Neutrophil (primary cell): ENCODE measurements around the gene KCNC1.

Experiments used
- H3K27ac ChIP-seq: fragments of 200-600 bp; sonication (generic); 2 replicates; pipeline ENCODE4 v1.5.1; 2016; ENCODE audit warnings: mild to moderate bottlenecking, moderate library complexity
- H3K27me3 ChIP-seq: fragments of 200-600 bp; sonication (generic); 2 replicates; pipeline ENCODE4 v1.6.0; 2016; ENCODE audit warnings: mild to moderate bottlenecking
- H3K36me3 ChIP-seq: fragments of 200-600 bp; sonication (generic); 2 replicates; pipeline ENCODE4 v1.5.1; 2017
- H3K4me1 ChIP-seq, 2 experiments: fragments of 200-600 bp in 1 of 2; sonication (generic) in 1 of 2; 1 replicate in 1 of 2; 2 replicates in 1 of 2; pipeline versions ENCODE4 v1.5.1 to v1.6.1; 2013 to 2016; ENCODE audit warnings: low read depth in 1 of 2, low read length in 1 of 2, mild to moderate bottlenecking in 1 of 2, moderate library complexity in 1 of 2; ENCODE audit not compliant: control insufficient read depth in 1 of 2, insufficient read depth in 1 of 2
- H3K4me3 ChIP-seq, 2 experiments: fragments of 200-600 bp in 1 of 2; sonication (generic) in 1 of 2; 1 replicate in 1 of 2; 2 replicates in 1 of 2; pipeline ENCODE4 v1.5.1; 2013 to 2016; ENCODE audit warnings: low read depth in 1 of 2, low read length in 1 of 2, mild to moderate bottlenecking in 1 of 2, moderate library complexity in 1 of 2
- H3K9me3 ChIP-seq: fragments of 200-600 bp; sonication (generic); 2 replicates; pipeline ENCODE4 v1.5.1; 2016
- TF ChIP-seq, protein P1 (sequence below): fragments of 200-600 bp; sonication (generic); IDR thresholded peaks from 2 replicates; pipeline ENCODE4 v1.5.1; 2016; ENCODE audit warnings: antibody characterized with exemption

Gene KCNC1

GRCh38 chr11:17697175-17697949 is 37.2 kb upstream of the KCNC1 start:
- Histone ChIP-seq H3K4me1 (no peaks in the 10 kb centered on the region), H3K27ac (no peak overlapping the region), H3K36me3 (no peaks in the 10 kb centered on the region), H3K4me3 (no peak overlapping the region), H3K9me3 (no peaks in the 10 kb centered on the region), H3K27me3 (peaks cover 70% of the 10 kb centered on the region)
- TF ChIP-seq, protein P1, sequence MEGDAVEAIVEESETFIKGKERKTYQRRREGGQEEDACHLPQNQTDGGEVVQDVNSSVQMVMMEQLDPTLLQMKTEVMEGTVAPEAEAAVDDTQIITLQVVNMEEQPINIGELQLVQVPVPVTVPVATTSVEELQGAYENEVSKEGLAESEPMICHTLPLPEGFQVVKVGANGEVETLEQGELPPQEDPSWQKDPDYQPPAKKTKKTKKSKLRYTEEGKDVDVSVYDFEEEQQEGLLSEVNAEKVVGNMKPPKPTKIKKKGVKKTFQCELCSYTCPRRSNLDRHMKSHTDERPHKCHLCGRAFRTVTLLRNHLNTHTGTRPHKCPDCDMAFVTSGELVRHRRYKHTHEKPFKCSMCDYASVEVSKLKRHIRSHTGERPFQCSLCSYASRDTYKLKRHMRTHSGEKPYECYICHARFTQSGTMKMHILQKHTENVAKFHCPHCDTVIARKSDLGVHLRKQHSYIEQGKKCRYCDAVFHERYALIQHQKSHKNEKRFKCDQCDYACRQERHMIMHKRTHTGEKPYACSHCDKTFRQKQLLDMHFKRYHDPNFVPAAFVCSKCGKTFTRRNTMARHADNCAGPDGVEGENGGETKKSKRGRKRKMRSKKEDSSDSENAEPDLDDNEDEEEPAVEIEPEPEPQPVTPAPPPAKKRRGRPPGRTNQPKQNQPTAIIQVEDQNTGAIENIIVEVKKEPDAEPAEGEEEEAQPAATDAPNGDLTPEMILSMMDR, result no peak

GRCh38 chr11:17699147-17700114 is 35.1 kb upstream of the KCNC1 start:
- TF ChIP-seq, protein P1, result no peak
- Histone ChIP-seq H3K4me1 (no peaks in the 10 kb centered on the region), H3K9me3 (no peaks in the 10 kb centered on the region), H3K36me3 (no peaks in the 10 kb centered on the region), H3K27ac (no peak overlapping the region), H3K27me3 (peaks cover 56% of the 10 kb centered on the region), H3K4me3 (no peak overlapping the region)

- peaks cover 48% of the 10 kb centered on the region for H3K27me3 ChIP-seq
- H3K9me3 ChIP-seq, result no peaks in the 10 kb centered on the region
- TF ChIP-seq, protein P1, result no peak
- H3K27ac ChIP-seq, result no peak overlapping the region
- H3K4me1 ChIP-seq, result no peaks in the 10 kb centered on the region
- no peak overlapping the region for H3K4me3 ChIP-seq
- no peaks in the 10 kb centered on the region for H3K36me3 ChIP-seq
Observed at GRCh38 chr11:17700991-17701390, 33.6 kb upstream of the KCNC1 start.

DNA sequence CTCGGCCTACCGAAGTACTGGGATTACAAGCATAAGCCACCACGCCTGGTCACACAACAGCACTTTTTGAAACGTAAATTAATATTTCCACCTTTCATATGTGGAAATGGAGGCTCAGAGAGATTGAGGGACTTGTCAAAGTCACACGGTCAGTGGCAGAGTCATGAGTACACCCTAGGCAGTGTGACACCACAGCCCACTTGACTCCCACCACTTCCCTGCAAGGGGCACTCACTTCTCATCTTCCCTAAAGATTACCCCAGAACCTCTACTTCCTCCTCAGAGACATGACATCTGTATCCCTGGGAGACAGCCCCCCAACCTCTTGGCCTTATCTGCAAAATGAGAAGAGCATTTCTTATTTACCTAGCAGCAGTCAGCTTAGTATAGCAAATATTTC is 31.7 kb upstream of the KCNC1 start:
- no peak overlapping the region for H3K27ac ChIP-seq
- TF ChIP-seq, protein P1, result no peak

GRCh38 chr11:17703951-17704350 is 30.6 kb upstream of the KCNC1 start:
- H3K27ac ChIP-seq, result no peak overlapping the region
- H3K27me3 ChIP-seq, result peaks cover 21% of the 10 kb centered on the region
- no peaks in the 10 kb centered on the region for H3K9me3 ChIP-seq
- H3K4me3 ChIP-seq, result no peak overlapping the region
- H3K4me1 ChIP-seq, result no peaks in the 10 kb centered on the region
- TF ChIP-seq, protein P1, result no peak
- H3K36me3 ChIP-seq, result no peaks in the 10 kb centered on the region

More for the DNA sequence above, 31.7 kb upstream of the KCNC1 start:
- H3K9me3 ChIP-seq, result no peaks in the 10 kb centered on the region
- H3K36me3 ChIP-seq, result no peaks in the 10 kb centered on the region
- no peak overlapping the region for H3K4me3 ChIP-seq
- no peaks in the 10 kb centered on the region for H3K4me1 ChIP-seq
- H3K27me3 ChIP-seq, result peaks cover 29% of the 10 kb centered on the region
